PC-9 (cell line): ENCODE results near the gene HNRNPA2B1.

Experiments
- CTCF ChIP-seq: fragments of 200-600 bp; sonication (generic); conservative IDR thresholded peaks from 2 replicates; pipeline ENCODE4 v1.6.1; 2017; ENCODE audit warnings: mixed run types, antibody characterized with exemption, mild to moderate bottlenecking, moderate library complexity
- EZH2 ChIP-seq: fragments of 200-600 bp; sonication (generic); IDR thresholded peaks from 2 replicates; pipeline ENCODE4 v1.8.0; 2017; ENCODE audit warnings: antibody characterized with exemption, low read depth

GRCh38 chr7:26185131-26185843 is 15.3 kb downstream of the HNRNPA2B1 start:
- 0 out of 2 replicates have a peak, but pooled peaks have one; percentile 5 for TF ChIP-seq CTCF
- TF ChIP-seq EZH2, result no peak
